Osteocyte (in vitro differentiated cells): ENCODE data around the gene GPC6. TPM values are rescaled to one million over a fixed set of nuclear protein-coding genes. Genes with fewer than 3 reads are reported as not detected.

Source experiments
- DNase-seq: peaks from one replicate; pipeline ENCODE4 v3.0.0; 2021; ENCODE audit warnings: mixed read lengths; ENCODE audit not compliant: unreplicated experiment; ENCODE audit errors: extremely low spot score
- H3K27ac Mint-ChIP-seq: one replicate; pipeline ENCODE4 v1.8.0; 2021; ENCODE audit warnings: mild to moderate bottlenecking, mixed read lengths; ENCODE audit not compliant: unreplicated experiment
- H3K27me3 Mint-ChIP-seq: one replicate; pipeline ENCODE4 v1.8.0; 2021; ENCODE audit warnings: mixed read lengths; ENCODE audit not compliant: unreplicated experiment
- H3K36me3 Mint-ChIP-seq: one replicate; pipeline ENCODE4 v1.8.0; 2021; ENCODE audit warnings: mixed read lengths; ENCODE audit not compliant: unreplicated experiment
- H3K4me1 Mint-ChIP-seq: one replicate; pipeline ENCODE4 v1.8.0; 2021; ENCODE audit warnings: mixed read lengths; ENCODE audit not compliant: unreplicated experiment
- H3K4me3 Mint-ChIP-seq: one replicate; pipeline ENCODE4 v1.8.0; 2021; ENCODE audit warnings: mild to moderate bottlenecking, moderate library complexity, mixed read lengths; ENCODE audit not compliant: unreplicated experiment
- H3K9me3 Mint-ChIP-seq: one replicate; pipeline ENCODE4 v1.8.0; 2021; ENCODE audit warnings: mixed read lengths; ENCODE audit not compliant: unreplicated experiment
- CTCF ChIP-seq: fragments of 200-600 bp; sonication (generic); IDR thresholded peaks from 2 replicates; pipeline ENCODE4 v1.5.0; 2021; ENCODE audit warnings: antibody characterized with exemption, mild to moderate bottlenecking, moderate library complexity
- total RNA-seq: library from RNA; stranded (reverse); gene quantifications from 2 replicates; pipeline ENCODE4 v1.2.1, GENCODE V29; 2021

The GPC6 gene
- total RNA-seq, 1 donor from 2014 or later: 125 TPM

GRCh38 chr13:93407551-93407950 is 180.9 kb downstream of the GPC6 start:
- H3K27me3 Mint-ChIP-seq: no peaks in the 10 kb centered on the region
- TF ChIP-seq CTCF: no peak
- no peaks in the 10 kb centered on the region for H3K36me3 Mint-ChIP-seq
- H3K4me3 Mint-ChIP-seq: no peak overlapping the region
- no peaks in the 10 kb centered on the region for H3K9me3 Mint-ChIP-seq
- no peak overlapping the region for H3K27ac Mint-ChIP-seq
- H3K4me1 Mint-ChIP-seq: peaks cover 18% of the 10 kb centered on the region
- DNase-seq: no peak

GRCh38 chr13:93409001-93409400 is 182.4 kb downstream of the GPC6 start:
- no peak overlapping the region for H3K4me3 Mint-ChIP-seq
- H3K27ac Mint-ChIP-seq: no peak overlapping the region
- H3K36me3 Mint-ChIP-seq: no peaks in the 10 kb centered on the region
- no peak for DNase-seq
- TF ChIP-seq CTCF: no peak
- no peaks in the 10 kb centered on the region for H3K9me3 Mint-ChIP-seq
- no peaks in the 10 kb centered on the region for H3K27me3 Mint-ChIP-seq
- peaks cover 21% of the 10 kb centered on the region for H3K4me1 Mint-ChIP-seq

- peaks cover 29% of the 10 kb centered on the region for H3K4me1 Mint-ChIP-seq
- no peak overlapping the region for H3K27ac Mint-ChIP-seq
- no peaks in the 10 kb centered on the region for H3K27me3 Mint-ChIP-seq
- no peaks in the 10 kb centered on the region for H3K9me3 Mint-ChIP-seq
- no peak for TF ChIP-seq CTCF
- DNase-seq: no peak
- H3K4me3 Mint-ChIP-seq: no peak overlapping the region
- H3K36me3 Mint-ChIP-seq: no peaks in the 10 kb centered on the region
Measured at GRCh38 chr13:93409816-93410215, 183.2 kb downstream of the GPC6 start.

DNA sequence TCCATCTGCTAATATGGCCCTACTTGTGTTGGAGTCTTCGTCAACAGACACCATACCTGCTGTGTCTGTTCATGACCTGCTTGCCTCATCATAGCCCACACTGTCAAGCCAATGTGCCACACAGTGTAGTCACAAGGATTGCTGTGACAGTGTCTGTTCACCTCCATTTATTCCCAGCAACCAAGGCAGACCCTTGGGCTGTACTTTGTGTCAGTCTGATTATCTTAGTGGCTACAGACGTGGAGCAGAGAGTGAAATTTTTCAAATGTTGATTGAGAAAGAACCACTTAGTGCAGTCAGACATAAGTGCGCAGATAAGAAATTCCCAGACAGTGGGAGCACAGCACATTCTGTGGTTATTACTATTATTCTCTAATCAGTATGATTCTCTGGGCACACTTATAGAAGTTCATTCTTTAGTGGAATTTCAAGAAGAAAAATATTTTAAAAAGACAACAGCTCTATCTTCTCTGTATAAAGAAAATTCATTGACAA is 184.6 kb downstream of the GPC6 start:
- Mint-ChIP-seq H3K27ac (no peak overlapping the region), H3K27me3 (no peaks in the 10 kb centered on the region), H3K4me1 (peaks cover 40% of the 10 kb centered on the region), H3K4me3 (no peak overlapping the region), H3K36me3 (no peaks in the 10 kb centered on the region), H3K9me3 (no peaks in the 10 kb centered on the region)
- TF ChIP-seq CTCF: no peak
- DNase-seq: no peak

- no peaks in the 10 kb centered on the region for H3K27me3 Mint-ChIP-seq
- no peak overlapping the region for H3K4me3 Mint-ChIP-seq
- no peaks in the 10 kb centered on the region for H3K36me3 Mint-ChIP-seq
- H3K9me3 Mint-ChIP-seq: no peaks in the 10 kb centered on the region
- peaks cover 46% of the 10 kb centered on the region for H3K4me1 Mint-ChIP-seq
- H3K27ac Mint-ChIP-seq: no peak overlapping the region
- DNase-seq: no peak
- no peak for TF ChIP-seq CTCF
Measured at GRCh38 chr13:93412676-93413075, 186.1 kb downstream of the GPC6 start.
